HG02884 (cell line): ENCODE data around the gene MRNIP.

Experiments
- ATAC-seq: cut with Tn5 transposase; IDR thresholded peaks from one replicate; pipeline ENCODE4 v1.9.1; 2021; ENCODE audit warnings: mild to moderate bottlenecking, moderate library complexity; ENCODE audit not compliant: unreplicated experiment

MRNIP gene, protein sequence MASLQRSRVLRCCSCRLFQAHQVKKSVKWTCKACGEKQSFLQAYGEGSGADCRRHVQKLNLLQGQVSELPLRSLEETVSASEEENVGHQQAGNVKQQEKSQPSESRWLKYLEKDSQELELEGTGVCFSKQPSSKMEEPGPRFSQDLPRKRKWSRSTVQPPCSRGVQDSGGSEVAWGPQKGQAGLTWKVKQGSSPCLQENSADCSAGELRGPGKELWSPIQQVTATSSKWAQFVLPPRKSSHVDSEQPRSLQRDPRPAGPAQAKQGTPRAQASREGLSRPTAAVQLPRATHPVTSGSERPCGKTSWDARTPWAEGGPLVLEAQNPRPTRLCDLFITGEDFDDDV

DNA sequence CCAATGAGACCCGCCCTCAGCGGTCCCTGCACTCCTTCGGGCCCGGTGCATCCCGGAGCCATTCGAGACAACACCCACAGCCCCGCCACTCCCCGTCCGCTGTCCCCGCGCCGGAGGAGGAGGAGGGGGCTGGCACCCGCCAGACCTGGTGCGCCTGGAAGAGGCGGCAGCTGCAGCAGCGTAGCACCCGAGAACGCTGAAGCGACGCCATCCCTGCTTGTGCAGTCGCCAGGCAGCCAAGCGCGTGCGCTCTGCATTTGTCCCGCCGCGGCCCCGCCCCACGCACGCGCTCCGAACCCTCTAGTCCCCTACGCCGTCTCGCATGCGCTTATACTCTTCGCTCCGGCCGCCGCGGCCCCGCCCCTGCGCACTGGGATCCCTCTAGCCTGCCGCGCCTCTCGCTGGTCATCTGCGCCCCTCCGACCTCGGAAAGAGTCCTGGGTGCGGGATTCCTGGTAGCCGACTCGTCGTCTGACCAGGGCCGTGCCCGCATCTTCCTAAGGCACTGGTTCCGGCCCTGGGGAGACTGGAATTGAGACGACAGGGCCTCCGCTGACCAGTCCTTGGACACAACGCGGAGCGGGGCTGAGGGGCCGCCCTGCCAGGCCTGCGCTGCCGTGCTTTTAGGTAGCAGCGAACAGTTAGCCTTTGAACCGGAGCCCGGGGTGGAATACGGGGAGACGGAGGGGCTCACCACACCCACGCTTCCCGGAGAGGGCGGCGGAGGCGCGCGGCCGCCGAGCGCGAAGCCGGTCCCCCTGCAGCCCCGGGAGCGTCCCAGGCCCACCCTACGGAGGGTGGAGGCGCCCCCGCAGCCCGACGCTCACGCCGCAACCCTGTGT lies at the start of gene MRNIP:
MRNIP (minus strand) TSS at position 232 of the 842 bp plus-strand sequence; CDS start at position 211, 21 bp downstream.
- peak; percentile 93 for ATAC-seq

DNA sequence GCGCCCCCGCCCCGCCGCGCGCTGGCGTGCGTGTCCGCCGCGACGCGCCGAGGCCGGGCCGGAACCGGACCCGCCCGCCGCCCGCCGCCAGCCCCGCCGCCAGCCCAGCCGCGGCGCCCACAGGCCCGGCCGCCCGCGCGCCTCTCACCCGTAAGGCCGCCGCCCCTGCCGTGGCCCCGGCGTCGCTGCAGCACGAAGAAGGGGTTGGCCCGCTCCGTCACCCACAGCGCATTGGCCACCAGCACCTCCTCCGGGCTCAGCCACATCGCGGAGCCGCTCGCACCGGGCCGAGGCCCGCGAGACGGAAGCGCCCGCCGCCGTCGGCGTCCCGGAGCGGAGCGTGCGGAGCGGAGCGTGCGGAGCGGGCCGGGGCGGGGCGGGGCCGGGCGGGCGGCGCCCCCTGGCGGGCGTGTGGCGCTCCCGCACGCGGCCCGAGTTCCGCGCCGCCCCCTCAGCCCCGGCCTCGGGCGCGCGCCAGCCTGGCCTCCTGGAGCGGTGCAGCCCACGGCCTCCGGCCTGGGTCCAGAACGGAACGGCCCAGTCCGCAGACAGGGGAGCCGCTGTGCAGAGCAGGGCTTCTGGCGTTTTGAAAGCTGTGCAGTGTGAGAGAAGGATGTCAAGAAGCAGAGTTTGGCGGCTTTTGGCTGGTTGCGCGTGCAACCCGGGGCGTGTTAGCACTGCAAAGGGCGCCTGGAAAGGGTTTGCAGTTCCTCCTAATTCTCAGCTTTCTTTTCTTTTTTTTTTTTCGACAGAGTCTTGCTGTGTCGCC lies 49.1 kb upstream of the MRNIP start, which contains the start of gene TBC1D9B:
TBC1D9B (minus strand) TSS at position 342 of the 769 bp plus-strand sequence; CDS start at position 266, 76 bp downstream.
- ATAC-seq = peak; percentile 89

DNA sequence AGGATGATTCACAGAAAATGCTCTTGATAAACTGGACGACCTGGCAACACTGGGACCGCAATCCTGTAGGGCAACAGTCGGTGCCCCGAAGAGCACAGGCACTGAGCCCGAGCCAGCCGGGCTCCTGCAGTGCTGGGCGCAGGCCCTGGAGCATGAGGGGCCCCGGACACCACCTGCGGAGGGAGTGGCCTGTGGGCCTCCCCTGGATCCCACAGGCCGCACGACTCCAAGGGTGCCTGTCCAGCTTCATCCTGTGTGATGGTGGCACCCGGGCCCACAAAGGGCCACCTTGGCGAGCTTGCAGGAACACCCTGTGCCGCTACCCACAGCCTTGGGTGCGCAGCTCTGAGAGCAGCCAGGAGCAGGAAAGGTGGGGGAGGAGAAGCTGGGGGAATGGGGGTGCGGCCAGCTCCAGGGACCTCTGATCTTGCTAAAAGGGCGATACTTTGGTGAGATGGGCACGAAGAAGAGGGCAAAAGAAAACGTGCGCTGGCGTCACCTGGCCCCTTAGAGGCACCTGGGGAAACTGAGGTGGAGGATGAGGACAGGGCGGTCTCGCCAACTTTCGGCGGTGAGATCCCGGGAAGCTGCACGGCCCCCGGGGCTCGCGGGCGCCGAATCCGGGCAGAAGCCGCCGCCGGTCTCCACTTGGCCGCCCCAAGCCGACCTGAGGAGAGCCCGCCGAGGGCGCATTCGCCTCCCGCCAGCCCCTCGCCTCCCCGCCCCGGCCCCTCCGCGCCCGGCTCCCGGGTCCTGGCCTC lies 48.4 kb upstream of the MRNIP start:
- ATAC-seq = no peak

DNA sequence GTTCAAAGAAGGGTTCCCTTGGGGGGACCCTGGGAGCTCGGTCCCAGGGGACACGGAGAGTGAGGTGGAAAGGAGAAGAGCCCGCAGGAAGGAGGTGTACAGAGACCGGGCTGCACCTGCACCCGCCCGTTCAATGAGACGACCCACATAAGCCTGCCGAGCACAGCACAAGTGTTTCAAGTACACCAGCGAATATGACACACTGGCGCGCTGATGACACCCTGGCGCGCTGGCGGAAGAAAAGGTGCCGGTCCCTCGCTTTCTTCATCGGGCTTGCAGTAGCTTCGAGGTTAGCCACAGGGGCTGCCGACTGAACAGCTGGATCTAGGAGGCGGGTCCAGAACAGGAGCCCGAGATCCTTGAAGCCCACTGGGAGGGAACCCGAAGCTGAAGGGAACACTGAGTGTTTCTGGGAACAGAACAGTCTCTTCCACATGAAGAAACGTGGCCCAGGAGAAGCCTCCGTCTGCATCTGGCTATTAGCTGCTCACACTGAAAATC lies 47.7 kb upstream of the MRNIP start:
- no peak for ATAC-seq

DNA sequence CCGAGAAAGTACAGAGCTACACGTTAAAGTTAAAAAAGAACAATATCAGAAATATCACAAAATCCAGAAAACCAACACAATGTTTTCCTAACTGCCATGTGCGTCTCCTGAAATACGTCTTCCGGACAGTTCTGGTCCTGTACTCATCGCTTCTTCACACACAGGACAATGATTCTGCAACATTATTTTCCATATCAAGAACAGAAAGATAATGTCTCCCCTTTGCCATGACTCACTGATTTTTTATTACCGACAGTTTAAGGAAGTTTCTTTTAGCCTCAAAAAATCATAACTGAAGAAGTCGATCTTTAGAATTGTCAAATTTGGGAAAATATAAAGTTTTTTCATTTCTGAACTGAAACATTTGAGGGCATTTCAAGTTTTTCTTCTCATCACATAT lies 46.5 kb upstream of the MRNIP start:
- no peak for ATAC-seq

DNA sequence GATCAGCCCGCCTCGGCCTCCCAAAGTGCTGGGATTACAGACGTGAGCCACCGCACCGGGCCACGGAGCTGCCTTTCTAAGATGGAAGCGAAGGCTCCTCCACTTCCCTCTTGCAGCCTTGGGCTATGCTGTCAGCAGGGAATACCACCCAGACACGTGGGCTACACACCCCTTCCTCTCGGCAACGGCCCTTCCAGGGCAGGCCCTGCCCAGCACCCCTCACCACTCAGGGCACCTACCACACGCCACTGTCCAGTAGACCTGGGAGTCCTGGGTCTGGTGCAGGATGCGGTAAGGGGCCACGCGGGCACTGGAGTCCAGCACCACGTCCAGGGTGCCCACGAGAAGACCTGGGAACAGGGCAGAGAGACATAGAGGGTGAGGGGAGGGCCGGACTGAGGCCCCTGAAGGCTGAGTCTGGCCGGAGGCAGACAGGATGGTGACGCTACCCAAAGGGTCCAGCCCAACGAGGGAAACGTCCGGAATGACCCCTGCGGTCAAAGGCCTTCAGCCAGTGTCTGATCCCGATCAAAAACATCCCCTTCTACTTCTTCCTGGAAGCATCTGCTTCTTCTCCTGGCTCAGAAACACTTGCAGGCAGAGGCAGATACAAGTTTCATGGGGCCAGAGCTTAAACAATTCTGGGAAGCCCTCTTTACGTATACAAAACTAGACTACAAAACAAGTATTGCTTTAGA lies 46.0 kb upstream of the MRNIP start:
- ATAC-seq = no peak

DNA sequence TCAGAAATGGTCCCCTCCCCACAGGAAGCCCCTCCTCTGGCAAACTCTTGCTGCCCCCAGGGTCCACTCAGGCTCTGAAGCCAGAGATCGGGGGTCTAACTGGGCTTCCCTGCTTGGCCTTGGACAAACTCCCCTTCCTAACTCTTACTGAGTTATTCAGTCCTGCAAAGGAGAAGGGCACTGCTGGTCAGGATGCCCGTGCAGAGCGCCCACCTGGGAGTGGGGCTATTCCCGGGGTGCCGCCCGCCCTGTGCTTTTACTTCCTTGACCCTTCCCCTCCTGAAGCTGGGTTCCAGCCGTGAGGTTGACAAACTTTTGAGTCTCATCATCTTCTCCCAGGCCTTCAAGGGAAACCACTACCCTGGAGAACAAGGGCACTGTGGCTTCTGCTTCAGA lies 44.1 kb upstream of the MRNIP start:
- ATAC-seq = no peak

DNA sequence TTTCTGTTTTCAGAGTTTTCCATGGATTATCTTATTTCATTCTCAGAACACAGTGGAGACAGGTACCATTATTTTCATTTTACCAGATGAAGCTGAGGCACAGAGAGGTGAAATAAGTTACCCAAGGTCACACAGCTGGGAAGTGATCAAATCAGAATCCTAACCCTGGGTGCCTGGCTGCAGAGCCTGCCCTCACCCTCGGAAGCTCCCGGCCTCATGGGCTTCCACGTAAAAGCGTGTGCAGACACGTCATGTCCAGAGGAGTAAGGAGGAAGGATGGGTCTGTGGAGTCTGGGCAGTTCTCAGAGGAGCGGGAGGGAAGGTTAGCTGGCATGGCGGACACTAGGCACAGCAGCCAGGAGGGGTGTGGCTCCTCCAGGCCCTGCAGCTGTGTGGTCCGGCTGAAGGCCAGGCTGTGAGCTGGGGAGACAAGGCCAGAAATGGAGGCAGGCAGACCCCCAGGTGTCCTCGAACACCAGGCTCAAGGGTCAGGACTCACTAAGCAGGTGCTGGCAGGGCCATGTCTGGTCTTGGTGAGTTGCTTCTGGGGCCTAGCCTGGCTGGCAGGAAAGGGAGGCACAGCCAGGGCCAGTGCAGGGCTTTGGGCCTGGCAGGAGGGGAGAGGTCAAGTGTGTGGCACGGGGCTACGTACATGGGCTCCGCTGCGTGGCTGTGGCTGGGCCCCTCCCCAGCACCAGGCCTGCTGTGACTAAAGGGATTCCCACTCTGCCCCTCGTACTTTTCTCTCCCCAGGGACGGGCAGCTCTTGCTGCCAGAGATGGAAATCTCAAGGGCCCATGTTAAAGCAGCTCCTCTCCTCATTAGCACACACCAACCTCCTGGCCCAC lies 43.5 kb upstream of the MRNIP start:
- no peak for ATAC-seq

DNA sequence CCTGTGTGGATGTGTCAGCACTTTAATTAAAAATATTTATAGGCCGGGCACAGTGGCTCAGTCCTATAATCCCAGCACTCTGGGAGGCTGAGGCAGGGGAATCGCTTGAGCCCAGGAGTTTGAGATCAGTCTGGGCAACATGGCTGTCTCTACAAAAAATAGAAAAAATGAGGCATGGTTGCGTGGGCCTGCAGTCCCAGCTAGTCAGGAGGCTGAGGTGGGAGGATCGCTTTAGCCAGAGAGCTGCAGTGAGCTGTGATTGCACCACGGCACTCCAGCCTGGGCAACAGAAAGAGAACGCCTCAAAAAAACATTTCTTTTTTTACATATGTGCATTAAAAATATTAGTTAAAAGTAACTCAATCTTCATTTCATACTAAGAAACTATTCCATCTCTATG lies 42.8 kb upstream of the MRNIP start:
- no peak for ATAC-seq

DNA sequence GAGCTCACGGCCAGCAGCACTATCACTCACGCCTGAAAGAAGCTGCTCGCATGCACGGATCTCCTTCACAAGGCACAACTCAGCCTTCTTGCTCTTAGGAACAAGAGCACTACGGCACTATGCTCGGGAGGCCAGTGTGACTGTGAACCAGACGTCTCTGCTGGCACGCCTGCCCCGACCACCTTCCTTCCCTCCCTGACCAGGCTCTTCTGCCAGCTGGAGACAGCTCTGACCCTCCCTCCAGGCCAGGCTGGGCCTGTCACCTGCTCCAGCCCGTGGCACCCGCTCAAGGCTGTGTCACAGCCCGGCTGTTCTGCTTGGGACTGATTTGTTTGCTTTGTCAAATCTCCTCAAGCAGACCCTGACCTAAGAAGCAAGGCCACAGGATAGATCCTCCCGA lies 42.1 kb upstream of the MRNIP start:
- ATAC-seq = no peak

DNA sequence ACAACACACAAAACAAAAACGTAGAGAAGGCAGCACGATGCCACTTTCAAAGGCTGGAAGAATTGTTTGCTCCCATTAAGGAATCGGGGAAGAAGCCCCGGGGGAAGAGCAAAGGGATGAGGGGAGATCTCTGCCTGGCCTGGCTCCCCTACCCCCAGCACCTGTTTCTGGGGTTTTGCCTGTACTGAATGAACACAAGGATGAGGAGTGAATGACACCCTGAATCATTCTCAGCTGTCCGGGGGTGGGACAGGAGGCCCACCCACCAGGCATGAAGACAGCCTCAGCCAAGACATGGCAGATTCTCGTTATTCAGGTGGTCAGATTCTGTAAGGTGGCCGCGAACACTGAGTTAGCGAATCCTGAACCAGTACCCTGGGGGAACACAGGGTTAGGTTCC lies 41.6 kb upstream of the MRNIP start:
- no peak for ATAC-seq

DNA sequence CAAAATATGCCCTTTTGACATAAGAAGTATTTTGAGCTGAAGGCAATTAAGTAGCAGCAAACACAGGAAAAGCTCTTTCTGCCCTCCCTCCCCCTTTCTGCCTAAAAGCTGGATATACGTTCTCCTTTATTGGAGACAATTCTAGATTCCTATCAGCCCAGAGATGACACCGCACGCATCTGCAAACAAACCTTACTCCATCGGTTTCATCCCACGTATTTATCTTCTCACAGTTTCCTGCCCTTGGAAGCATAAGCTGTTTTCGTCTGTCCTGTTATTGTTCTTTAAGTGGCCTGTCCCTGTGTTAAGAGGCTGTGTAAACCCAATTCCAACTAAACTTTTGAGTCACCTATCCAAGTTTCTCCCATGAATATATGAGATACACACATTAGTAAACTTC lies 37.2 kb upstream of the MRNIP start:
- ATAC-seq = no peak

DNA sequence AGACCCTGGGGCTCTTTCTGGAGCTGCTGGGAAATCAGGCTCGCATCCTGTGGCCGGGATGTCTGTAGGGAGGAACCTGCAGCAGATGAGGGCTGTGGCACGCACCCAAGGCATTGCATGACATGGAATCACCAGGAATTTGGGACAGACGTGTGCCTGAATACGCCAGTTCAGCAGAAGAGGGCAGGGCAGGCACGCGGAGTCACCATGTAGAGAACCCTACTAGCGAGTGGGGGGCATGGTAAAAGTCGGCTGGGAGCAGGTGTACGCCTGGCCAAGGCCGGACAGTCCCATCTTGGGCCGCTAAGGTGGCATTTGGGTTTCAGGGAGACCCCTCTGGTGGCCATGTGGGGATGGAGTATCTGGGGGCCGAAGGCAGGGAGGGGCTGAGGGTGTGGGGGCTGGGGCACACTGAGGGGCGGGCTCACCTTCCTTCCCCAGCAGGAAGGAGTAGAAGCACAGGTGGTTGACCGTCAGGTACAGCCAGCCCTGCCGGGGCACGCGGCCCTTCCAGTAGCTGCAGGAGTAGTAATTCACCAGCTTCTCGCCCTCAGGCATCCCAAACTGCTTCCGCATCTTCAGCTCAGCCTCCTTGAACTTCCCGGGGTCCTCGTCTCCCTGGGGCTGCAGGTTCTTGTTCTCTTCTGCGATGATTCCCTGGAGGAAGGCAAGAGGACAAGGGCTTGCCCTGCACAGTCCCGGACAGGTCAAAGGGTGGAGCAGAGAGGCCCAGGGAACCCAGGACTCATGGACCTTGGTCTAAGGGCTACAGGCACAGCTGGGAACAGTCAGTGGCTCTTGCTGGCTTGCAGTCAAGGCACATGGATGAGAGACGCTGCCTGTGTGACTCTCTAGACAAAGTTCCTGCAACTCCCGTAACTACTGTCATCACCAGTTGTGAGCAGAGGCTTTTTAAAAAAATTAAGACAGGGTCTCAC lies 35.6 kb upstream of the MRNIP start:
- no peak for ATAC-seq

DNA sequence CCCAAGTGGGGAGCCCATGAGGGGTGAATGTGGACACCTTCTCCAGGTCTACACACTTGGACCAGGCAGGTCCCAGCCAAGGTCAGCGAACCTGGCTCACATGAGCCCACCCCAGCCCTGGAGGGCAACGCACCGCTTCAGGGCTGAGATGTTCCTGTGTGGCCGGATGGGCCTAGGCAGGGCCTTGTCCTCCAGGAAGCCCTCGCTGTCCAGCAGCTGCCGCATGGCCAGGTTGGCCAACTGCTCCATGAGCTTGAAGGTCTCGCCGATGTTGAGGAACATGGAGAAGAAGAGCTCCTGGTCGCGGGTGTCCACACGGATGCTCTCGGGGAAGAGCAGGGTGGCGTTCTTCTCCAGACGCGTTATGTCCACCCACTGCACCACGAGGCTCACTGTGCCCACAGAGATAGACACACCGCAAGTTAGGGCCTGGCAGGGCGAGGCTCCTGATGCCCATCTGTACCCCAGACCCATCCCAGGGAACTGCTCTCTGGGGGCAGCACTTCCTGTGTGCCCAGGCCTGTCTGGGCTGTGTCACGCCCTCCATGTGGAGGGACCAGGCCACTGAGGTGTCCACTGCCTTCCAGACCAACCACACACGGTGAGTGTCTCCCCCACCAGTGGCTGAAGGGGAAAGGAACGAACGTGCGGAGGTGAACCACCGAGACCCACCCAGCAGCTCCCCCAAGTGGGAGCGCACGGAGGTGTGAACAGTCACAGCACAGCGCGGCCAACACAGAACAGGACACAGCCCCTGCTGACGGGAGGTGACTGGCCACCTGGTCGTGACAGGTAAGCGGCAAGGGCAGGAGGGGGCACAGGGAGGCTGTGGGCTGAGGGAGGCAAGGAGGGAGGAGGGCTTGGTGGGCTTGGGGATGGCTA lies 34.7 kb upstream of the MRNIP start:
- ATAC-seq = no peak

DNA sequence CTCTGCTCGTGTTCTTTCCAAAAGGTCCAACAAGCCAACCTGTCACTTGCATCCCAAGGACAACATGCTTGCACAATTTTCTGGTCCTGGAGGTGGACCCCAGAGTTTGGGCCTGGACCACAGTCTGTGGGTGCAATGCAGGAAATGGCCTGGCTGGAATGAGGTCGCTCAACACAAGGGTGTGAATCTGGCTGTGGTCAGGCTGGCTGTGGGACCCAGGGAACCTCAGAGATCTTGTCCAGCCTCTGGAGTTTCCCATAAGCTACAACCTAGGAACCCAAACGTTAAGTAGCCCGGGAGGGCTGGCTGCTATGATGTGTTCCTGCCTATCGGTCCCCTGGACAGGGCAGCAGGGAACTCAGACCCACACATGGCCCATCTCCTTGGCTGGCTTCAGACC lies 33.6 kb upstream of the MRNIP start:
- no peak for ATAC-seq

DNA sequence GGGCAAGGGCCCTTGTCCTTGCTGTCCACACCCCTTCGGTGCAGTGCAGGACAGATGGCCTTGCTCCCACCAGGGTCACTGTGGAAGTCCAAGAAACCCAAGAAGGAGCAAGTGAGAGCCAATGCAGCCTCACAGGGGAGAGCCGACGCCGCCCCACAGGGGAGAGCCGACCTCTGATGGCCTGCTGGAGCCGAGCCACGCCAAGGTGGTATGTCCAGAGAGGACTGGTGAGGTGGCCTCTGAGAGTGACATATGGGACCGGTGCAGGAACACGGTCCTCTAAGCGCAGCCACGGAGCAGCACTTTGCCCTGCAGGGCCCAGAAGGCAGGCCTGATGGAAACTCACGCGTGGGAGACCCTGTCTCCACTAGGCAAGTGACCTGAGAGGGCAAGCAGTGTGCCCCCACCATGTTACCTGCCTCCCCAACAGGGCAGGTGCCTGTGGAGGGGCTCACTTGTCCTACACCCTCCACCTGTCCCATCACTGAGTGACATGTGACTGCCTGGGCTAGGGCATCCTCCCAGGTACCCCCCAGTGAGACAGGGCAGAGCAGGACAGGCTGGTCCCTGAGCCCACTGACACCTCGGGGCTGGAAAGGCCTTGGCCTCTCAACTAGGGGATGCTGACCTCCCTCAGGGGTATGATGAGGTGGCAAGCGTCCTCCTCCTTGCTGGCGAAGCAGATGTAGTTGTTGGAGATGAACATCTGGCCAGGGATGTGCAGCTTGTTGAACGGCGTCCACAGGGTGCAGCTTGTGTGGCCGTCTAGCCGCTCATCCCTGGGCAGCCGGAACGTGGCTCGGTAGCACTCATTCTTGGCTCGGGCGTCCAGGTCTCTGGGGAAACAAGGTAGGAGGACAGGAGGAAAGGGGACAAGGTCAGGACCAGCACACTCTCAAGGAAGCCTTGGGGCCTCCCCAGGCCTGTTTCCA lies 32.4 kb upstream of the MRNIP start:
- no peak for ATAC-seq
